ENCODE measurements around the gene SYNE1. TPM values are rescaled to one million over a fixed set of nuclear protein-coding genes. Genes with fewer than 3 reads are reported as not detected.

SYNE1 gene
- total RNA-seq, 4 donors from 2014 or later = 411 to 622 (median 490) TPM

DNA sequence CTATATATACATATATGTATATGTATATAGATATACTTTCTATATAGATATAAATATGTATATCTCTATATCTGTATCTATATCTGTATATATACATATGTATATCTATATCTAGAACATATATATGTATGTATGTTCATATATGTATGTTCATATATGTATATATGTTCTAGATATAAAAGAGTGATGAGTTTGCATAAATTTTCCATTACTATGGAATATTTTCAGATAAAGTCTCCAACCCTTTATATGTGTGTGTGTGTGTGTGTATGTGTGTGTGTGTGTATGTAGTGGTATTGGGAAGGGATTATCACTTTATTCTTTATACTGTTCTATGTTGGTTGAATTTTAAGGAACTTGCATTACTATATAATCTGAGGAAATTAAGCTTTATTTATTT, 33.3 kb downstream of the SYNE1 start:
- Histone ChIP-seq H3K36me3 (no peaks in the 10 kb centered on the region), H3K4me1 (no peaks in the 10 kb centered on the region), H3K4me3 (replicated peaks in 1 of 3) (no peak overlapping the region), H3K27me3 (no peaks in the 10 kb centered on the region), H3K9me3 (no peaks in the 10 kb centered on the region), H3K27ac (no peak overlapping the region)
- TF ChIP-seq, protein P1, sequence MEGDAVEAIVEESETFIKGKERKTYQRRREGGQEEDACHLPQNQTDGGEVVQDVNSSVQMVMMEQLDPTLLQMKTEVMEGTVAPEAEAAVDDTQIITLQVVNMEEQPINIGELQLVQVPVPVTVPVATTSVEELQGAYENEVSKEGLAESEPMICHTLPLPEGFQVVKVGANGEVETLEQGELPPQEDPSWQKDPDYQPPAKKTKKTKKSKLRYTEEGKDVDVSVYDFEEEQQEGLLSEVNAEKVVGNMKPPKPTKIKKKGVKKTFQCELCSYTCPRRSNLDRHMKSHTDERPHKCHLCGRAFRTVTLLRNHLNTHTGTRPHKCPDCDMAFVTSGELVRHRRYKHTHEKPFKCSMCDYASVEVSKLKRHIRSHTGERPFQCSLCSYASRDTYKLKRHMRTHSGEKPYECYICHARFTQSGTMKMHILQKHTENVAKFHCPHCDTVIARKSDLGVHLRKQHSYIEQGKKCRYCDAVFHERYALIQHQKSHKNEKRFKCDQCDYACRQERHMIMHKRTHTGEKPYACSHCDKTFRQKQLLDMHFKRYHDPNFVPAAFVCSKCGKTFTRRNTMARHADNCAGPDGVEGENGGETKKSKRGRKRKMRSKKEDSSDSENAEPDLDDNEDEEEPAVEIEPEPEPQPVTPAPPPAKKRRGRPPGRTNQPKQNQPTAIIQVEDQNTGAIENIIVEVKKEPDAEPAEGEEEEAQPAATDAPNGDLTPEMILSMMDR (IDR thresholded peaks at IDR 0.05) = no peak
- intact Hi-C loops (cut with DNase I) = no loop called here
- no peak for DNase-seq

DNA sequence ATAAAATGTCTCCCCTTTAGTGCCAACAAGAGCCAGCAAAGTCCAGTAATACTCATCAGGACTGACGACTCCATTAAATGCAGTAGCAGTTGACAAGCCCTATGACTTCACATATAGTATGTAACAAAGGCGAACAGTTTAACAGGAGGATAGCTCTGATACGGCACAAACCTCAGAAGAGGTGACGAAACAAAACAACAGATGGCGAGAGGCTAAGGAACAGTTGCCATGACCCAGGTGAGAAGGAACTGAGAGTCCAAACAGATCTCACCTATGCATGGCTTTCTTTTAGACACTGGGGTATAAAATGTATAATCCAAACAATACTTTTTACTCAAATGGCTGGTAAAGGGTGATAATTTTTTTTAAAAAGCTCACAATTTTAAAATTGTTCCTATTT, 37.1 kb downstream of the SYNE1 start:
- 88% methylated on average over 5 of the region's 5 CpGs for WGBS, 2 donors

DNA sequence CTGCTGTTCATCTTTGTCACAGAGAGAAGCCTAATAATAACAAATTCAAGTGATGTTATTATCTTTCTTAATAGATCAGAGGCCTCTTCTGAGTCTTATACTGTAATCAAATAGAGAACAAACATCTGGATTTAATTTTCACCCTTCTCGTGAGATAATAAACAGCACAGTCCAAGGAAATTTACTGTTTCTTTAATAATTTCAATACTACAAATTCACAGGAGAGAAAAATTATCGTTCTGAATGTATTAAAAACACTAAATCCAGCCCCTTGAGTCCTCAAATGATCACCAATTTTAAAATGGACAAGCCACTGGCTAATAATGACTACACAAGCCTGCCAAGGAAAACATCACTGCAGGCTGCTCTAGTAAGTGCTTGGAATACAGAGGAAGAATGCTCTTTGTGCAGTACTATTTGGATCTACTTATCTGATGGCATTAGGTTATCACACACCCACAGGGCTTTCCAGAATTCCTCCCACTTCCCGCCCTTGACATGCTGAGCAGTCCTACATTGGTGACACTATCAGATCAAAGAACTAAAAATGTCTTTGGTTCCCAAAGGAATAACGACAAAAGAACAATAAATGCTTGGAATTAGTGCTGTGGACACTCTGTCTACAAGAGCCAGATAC, 38.1 kb downstream of the SYNE1 start:
- no peak for DNase-seq
- Histone ChIP-seq H3K4me1 (no peaks in the 10 kb centered on the region), H3K36me3 (no peaks in the 10 kb centered on the region), H3K4me3 (replicated peaks in 1 of 3) (no peak overlapping the region), H3K27ac (peak overlapping the region in 1 of 3 donors; percentile 16), H3K9me3 (no peaks in the 10 kb centered on the region), H3K27me3 (no peaks in the 10 kb centered on the region)
- intact Hi-C loops (cut with DNase I) = no loop called here
- 50 to 54% methylated on average over 4 of the region's 4 CpGs for WGBS, 2 donors
- TF ChIP-seq, protein P1 (IDR thresholded peaks at IDR 0.05) = no peak
- no peak for TF ChIP-seq POLR2A (IDR thresholded peaks at IDR 0.05)

More for the DNA sequence above, 37.1 kb downstream of the SYNE1 start:
- H3K9me3 ChIP-seq = no peaks in the 10 kb centered on the region
- no peaks in the 10 kb centered on the region for H3K4me1 ChIP-seq
- H3K27ac ChIP-seq = no peak overlapping the region
- no peak overlapping the region for H3K4me3 ChIP-seq (replicated peaks in 1 of 3)
- DNase-seq = no peak
- no peaks in the 10 kb centered on the region for H3K27me3 ChIP-seq
- no peaks in the 10 kb centered on the region for H3K36me3 ChIP-seq
- intact Hi-C loops (cut with DNase I) = no loop called here
- TF ChIP-seq POLR2A (IDR thresholded peaks at IDR 0.05) = no peak
- TF ChIP-seq, protein P1 (IDR thresholded peaks at IDR 0.05) = no peak

DNA sequence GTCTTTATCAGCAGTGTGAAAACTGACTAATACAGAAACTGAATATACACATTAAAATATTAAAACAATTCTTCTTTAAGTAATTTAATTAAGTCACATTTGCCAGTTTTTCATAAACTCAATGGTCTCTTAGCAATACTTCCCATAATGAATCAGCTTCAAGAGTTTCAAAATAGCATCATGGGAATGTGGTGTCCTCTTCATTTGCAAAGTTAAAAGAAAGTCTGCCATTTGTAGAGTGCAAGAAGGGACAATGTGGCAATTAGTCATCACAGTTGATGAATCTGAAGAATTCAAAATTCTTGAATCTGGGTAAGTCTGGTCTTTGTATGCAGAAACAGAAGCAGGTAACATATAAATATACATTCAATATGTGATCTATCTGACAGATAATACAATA, 38.7 kb downstream of the SYNE1 start:
- Histone ChIP-seq H3K27ac (no peak overlapping the region), H3K36me3 (no peaks in the 10 kb centered on the region), H3K9me3 (no peaks in the 10 kb centered on the region), H3K4me1 (no peaks in the 10 kb centered on the region), H3K4me3 (replicated peaks in 1 of 3) (no peak overlapping the region), H3K27me3 (no peaks in the 10 kb centered on the region)
- no peak for DNase-seq
- TF ChIP-seq, protein P1 (IDR thresholded peaks at IDR 0.05) = no peak
- no peak for TF ChIP-seq POLR2A (IDR thresholded peaks at IDR 0.05)
- intact Hi-C loops (cut with DNase I) = no loop called here

DNA sequence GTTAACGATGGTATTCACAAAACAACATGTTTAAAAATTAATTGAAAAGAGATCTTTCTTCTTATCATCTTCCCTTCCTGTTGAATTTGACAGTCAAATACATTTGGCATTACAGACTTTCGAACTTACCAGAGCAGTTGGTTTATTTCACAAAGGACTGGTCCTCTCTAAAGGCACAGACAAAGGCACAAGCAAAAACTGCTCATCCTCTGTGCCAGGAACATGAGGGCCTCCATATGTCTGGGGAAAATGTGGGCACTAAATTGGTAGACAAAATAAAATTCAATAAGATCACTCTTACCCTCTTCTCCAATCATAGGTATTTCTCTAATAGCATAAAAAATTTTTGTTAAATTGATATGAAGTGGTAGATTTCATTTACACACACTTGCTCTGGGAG, 40.4 kb downstream of the SYNE1 start:
- Histone ChIP-seq H3K9me3 (no peaks in the 10 kb centered on the region), H3K27me3 (no peaks in the 10 kb centered on the region), H3K36me3 (no peaks in the 10 kb centered on the region), H3K27ac (no peak overlapping the region), H3K4me1 (no peaks in the 10 kb centered on the region), H3K4me3 (replicated peaks in 1 of 3) (no peak overlapping the region)
- 94% methylated on average over 2 of the region's 2 CpGs for WGBS, 2 donors
- intact Hi-C loops (cut with DNase I) = no loop called here
- no peak for DNase-seq
- TF ChIP-seq, protein P1 (IDR thresholded peaks at IDR 0.05) = no peak
- TF ChIP-seq POLR2A (IDR thresholded peaks at IDR 0.05) = no peak
